Heart left ventricle (tissue), 16 donors: ENCODE results near the gene TMEM242. TPM values are rescaled to one million over a fixed set of nuclear protein-coding genes. Genes with fewer than 3 reads are reported as not detected.

Experiments used
- ATAC-seq, 4 donors: fragments of 200-7000 bp; cut with Tn5 transposase; one replicate each; pipeline ENCODE4 v1.9.1; 2020 to 2022; ENCODE audit warnings: moderate library complexity in 4 of 4, mild to moderate bottlenecking in 3 of 4, moderate number of reproducible peaks in 1 of 4
- DNase-seq, 5 donors: peaks; one replicate each; pipeline ENCODE4 v3.0.0-alpha.2; 2020
- H3K27ac ChIP-seq, 12 donors: fragments of 200-600 bp; sonication (generic) in 4 of 12; one replicate each; pipeline versions ENCODE4 v1.5.0 to v1.8.0; 2016 to 2022; ENCODE audit warnings: mild to moderate bottlenecking in 2 of 12
- H3K27me3 ChIP-seq, 9 donors: fragments of 200-600 bp; sonication (generic) in 2 of 9; one replicate each; pipeline versions ENCODE4 v1.5.1 to v1.8.0; 2016 to 2022; ENCODE audit warnings: mild to moderate bottlenecking in 3 of 9
- H3K36me3 ChIP-seq, 9 donors: fragments of 200-600 bp; sonication (generic) in 2 of 9; one replicate each; pipeline versions ENCODE4 v1.5.0 to v1.8.0; 2018 to 2022; ENCODE audit warnings: mild to moderate bottlenecking in 2 of 9
- H3K4me1 ChIP-seq, 12 donors: fragments of 200-600 bp; sonication (generic) in 4 of 12; one replicate each; pipeline versions ENCODE4 v1.5.0 to v1.8.0; 2016 to 2022; ENCODE audit warnings: mild to moderate bottlenecking in 3 of 12
- H3K4me3 ChIP-seq, 12 donors: fragments of 200-600 bp; sonication (generic) in 4 of 12; one replicate each; pipeline versions ENCODE4 v1.5.0 to v1.8.0; 2017 to 2022; ENCODE audit warnings: mild to moderate bottlenecking in 9 of 12, moderate library complexity in 4 of 12
- H3K9me3 ChIP-seq, 12 donors: fragments of 200-600 bp; sonication (generic) in 4 of 12; one replicate each; pipeline versions ENCODE4 v1.5.0 to v1.8.0; 2016 to 2022; ENCODE audit warnings: mild to moderate bottlenecking in 1 of 12
- CTCF ChIP-seq, 12 donors: fragments of 200-600 bp; sonication (generic) in 4 of 12; IDR thresholded peaks; one replicate each; pipeline versions ENCODE4 v1.5.0 to v1.8.0; 2018 to 2022; ENCODE audit warnings: antibody characterized with exemption in 12 of 12, mild to moderate bottlenecking in 5 of 12
- POLR2A ChIP-seq, 2 donors: fragments of 450-650 bp; IDR thresholded peaks; one replicate each; pipeline ENCODE4 v1.6.1; 2017; ENCODE audit warnings: antibody characterized with exemption in 2 of 2, mild to moderate bottlenecking in 2 of 2, moderate library complexity in 2 of 2
- WGBS, 4 donors: extraction: QIAGEN DNeasy Blood & Tissue Kit in 2 of 4; methylation state at CpG; one replicate each; pipeline versions ENCODE4 v1.1.5 to v1.1.7; 2013 to 2018; 5-methylcytosine and 5-hydroxymethylcytosine counted together
- intact Hi-C, 10 donors: fragments of 100-400 bp; cut with DNase I; formaldehyde crosslinking; loops; one replicate each; pipeline versions ENCODE4 v1.11.1 to v1.14.2; 2022
- polyA plus RNA-seq, 2 donors: library from polyadenylated mRNA; stranded (reverse); fragments of 200-250 nt; gene quantifications; one replicate each; pipeline ENCODE4 v1.2.3, GENCODE V29; 2013
- total RNA-seq, 9 donors: library from RNA; depleted of rRNA in 2 of 9; stranded (reverse); fragments of >200 nt in 2 of 9; fragmentation: NEBNext Ultra II Directional in 3 of 9; extraction: Animal tissue kit (Norgen Biotek cat#: 25700) in 3 of 9; gene quantifications; one replicate each; pipeline versions ENCODE4 v1.1.0 to v1.2.4, GENCODE V29; 2016 to 2023
- donor health status: ischemic (EF 13 %, LVEDD 7.1; RV severe dilation, severe dysfunction).
- donor health status: healthy with polysubstance abuse.
- donor health status: DM: no; HTN: yes; CAD: no.
- donor health status: DM: no; HTN: no; CAD: no.
- donor health status: ischemic (EF 25% LVEDD 6.9; RV normal size, moderate dysfunction).
- donor health status: ischemic (EF 25% LVEDD 5.7; RV mildly dilated, moderate dysfunction).
- donor health status: healthy.
- donor health status: DM: yes; HTN: yes; CAD: no.
- donor health status: ischemic (EF 35%, LVEDD 5.7; RV mildly dilated, moderate dysfunction).
- donor health status: nonischemic (EF 11% LVEDD 7.7; RV severe dilation, severe dysfunction).
- donor health status: DM: yes; HTN: yes; CAD: no.
- donor health status: PGD.
- donor health status: ischemic (EF 29% LVEDD 5.4; RV normal size, mild dysfunction).
- donor health status: nonischemic (EF 23%, LVEDD 6.1; RV moderate dilation, normal function).

Gene TMEM242
- total and polyA plus RNA-seq, 11 donors: 5.9 to 18.3 (median 13.2) TPM

DNA sequence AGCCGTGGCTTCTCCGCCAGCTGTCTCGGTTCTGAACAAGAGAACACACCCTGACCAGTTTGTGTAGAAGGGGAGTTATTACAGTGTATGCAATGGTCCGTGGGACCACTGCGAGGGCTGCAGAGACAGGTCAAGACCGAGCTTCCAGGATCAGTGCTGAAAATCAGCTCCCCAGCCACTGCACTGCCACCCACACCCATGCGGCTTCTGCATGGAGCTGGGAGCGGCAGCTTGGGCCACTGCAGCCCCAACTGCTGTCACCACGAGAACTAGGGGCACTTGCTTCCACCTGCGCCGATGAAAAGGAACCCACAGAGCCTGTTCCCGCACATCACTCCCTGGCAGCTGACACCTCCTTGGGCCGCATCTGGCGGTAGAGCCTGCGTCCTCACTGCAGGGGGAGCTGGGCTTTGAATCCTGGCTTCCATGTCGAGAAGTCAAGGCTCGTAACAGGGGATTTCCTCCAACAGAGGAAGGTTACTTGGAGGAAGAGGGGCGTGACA lies 56.2 kb downstream of the TMEM242 start:
- TF ChIP-seq POLR2A (IDR thresholded peaks at IDR 0.05) (no peak), CTCF (IDR thresholded peaks at IDR 0.05) (no peak)
- Histone ChIP-seq H3K4me1 (peaks cover 5 to 50% (median 34%) of the 10 kb centered on the region in 12 donors), H3K4me3 (no peak overlapping the region), H3K27ac (no peak overlapping the region), H3K36me3 (no peaks in the 10 kb centered on the region), H3K27me3 (no peaks in the 10 kb centered on the region), H3K9me3 (no peaks in the 10 kb centered on the region)
- DNase-seq (no peak), ATAC-seq (no peak)
- intact Hi-C loops: no loop called here
- 81 to 89% (median 84%) methylated on average over 18 of the region's 18 CpGs for WGBS, 4 donors

DNA sequence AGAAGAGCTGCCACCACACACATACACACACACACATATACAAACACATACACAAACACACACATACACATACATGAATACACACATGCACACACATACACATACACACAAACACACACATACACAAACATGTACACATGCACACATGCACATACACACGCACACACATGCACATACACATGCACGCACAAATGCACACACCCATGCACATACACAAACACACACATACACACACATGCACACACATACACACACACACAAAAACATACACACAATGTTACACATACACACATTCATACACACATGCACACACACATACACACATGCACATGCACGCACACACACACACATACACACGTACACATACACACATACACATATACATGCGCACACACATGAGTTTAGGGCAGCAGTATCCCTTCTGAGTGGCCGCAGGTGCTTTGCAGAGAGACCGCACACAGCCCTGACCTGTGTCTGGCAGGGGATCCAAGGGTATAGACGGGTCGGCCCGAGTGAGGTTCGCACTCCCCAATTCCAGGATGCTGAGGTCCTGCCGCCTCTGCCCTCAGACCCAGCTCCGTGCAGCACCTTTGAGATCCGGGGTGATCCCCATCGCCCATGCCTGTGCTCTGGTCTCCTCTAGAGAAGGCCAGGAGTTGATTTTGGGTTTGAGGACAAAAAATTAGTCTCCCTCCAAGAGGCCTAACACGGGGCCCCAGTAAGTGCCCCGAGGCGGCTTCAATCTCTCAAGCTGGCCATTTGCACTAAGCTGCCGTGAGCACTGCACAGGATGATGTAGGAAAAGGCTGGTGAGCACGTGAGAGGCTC lies 56.8 kb downstream of the TMEM242 start:
- ATAC-seq (no peak), DNase-seq (no peak)
- Histone ChIP-seq H3K36me3 (no peaks in the 10 kb centered on the region), H3K4me1 (peaks cover 5 to 50% (median 34%) of the 10 kb centered on the region in 12 donors), H3K4me3 (no peak overlapping the region), H3K27ac (no peak overlapping the region), H3K9me3 (no peaks in the 10 kb centered on the region), H3K27me3 (no peaks in the 10 kb centered on the region)
- no peak for TF ChIP-seq CTCF (IDR thresholded peaks at IDR 0.05)
- no peak for TF ChIP-seq POLR2A (IDR thresholded peaks at IDR 0.05)
- WGBS, 4 donors: 92 to 95% (median 94%) methylated on average over 19 to 20 of the region's 20 CpGs
- intact Hi-C loops: no loop called here

- DNase-seq (no peak), ATAC-seq (no peak)
- Histone ChIP-seq H3K36me3 (no peaks in the 10 kb centered on the region), H3K4me1 (peaks cover 5 to 50% (median 34%) of the 10 kb centered on the region in 12 donors), H3K27ac (no peak overlapping the region), H3K4me3 (no peak overlapping the region), H3K27me3 (no peaks in the 10 kb centered on the region), H3K9me3 (no peaks in the 10 kb centered on the region)
- 73 to 95% (median 90%) methylated on average over 6 of the region's 6 CpGs for WGBS, 4 donors
- no peak for TF ChIP-seq POLR2A (IDR thresholded peaks at IDR 0.05)
- no peak for TF ChIP-seq CTCF (IDR thresholded peaks at IDR 0.05)
- intact Hi-C loops: no loop called here
These were observed 57.7 kb downstream of the TMEM242 start for GRCh38 chr6:157265635-157266034.

DNA sequence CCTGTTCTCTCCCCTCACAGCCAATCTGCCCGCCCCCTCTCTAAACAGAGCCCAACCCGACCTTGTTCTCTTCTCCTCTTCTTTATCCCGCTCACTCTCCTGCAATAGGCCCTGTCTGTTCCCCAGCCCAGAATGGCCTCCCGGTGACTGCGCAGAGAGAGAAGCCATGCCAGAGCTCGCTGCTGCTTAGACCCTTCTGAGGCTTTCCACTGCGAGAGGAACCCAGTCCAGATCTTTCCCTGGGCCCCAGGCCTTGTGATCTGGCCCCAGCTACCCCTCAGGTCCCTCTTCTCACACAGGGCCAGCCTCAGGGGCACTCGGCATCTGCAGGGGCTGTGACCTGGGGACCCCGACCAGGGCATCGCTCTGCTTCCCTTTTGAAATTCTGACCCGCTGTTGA lies 58.1 kb downstream of the TMEM242 start:
- intact Hi-C loops: no loop called here
- WGBS, 4 donors: 86 to 97% (median 94%) methylated on average over 11 of the region's 11 CpGs
- peaks cover 5 to 50% (median 34%) of the 10 kb centered on the region in 12 donors for H3K4me1 ChIP-seq
- H3K9me3 ChIP-seq: no peaks in the 10 kb centered on the region
- no peaks in the 10 kb centered on the region for H3K27me3 ChIP-seq
- no peaks in the 10 kb centered on the region for H3K36me3 ChIP-seq
- H3K4me3 ChIP-seq: no peak overlapping the region
- no peak overlapping the region for H3K27ac ChIP-seq
- TF ChIP-seq POLR2A (IDR thresholded peaks at IDR 0.05) (no peak), CTCF (IDR thresholded peaks at IDR 0.05) (no peak)
- no peak for DNase-seq
- ATAC-seq: no peak
